Measurements from ENCODE around the gene ZNF577. TPM values are rescaled to one million over a fixed set of nuclear protein-coding genes. Genes with fewer than 3 reads are reported as not detected.

Gene ZNF577
- total RNA-seq (ENCODE audit: low replicate concordance), result 7.1 and 8.7 TPM in 2 replicates

DNA sequence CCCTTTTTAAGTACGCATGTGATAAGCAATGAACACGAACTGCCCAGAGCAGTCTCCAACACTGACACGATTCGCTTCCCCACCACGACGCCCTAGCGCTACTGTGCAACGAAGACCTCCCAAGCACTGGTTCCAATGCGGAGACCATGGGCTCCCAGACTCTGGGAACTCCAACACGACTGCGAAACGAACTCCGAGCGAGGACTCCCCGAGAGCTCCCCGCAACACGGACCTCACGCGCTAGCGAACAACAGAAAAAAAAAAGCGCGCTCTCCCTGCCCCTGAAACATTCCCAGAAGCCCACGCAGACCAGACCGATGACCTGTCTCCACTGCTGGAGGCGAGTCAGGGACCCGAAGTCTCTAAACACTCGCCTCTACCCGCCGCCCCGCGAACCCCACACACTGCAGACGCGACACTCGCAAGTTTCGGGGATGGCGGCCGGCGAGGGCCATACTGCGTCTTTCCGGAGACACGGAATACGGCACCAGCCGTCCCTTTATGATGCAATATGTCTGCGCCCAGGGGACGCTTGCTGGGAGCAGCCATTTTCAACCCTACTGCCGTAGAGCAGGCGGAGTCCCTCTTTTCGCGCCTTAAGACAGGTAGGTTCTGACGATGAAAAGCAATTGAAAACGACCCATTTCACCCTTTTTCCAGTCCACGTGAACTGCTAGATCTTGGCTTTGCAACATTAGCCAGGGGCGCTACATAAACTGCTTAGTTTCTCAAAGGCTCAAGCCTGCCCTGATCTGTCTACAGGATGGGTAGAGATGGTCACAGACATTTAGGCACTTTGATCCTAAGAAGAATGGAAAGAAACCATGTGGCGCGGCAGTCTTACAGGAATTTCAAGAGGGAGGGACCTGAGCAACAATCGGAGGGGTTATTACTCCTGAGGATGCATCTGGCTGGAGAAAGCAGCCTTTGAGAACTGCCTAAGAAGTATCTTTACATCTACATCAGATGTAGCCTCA, at the start of gene ZNF577:
ZNF577 (minus strand) TSS at position 430 of the 977 bp plus-strand sequence. CDS start 7,569 bp downstream, outside the sequence.

DNA sequence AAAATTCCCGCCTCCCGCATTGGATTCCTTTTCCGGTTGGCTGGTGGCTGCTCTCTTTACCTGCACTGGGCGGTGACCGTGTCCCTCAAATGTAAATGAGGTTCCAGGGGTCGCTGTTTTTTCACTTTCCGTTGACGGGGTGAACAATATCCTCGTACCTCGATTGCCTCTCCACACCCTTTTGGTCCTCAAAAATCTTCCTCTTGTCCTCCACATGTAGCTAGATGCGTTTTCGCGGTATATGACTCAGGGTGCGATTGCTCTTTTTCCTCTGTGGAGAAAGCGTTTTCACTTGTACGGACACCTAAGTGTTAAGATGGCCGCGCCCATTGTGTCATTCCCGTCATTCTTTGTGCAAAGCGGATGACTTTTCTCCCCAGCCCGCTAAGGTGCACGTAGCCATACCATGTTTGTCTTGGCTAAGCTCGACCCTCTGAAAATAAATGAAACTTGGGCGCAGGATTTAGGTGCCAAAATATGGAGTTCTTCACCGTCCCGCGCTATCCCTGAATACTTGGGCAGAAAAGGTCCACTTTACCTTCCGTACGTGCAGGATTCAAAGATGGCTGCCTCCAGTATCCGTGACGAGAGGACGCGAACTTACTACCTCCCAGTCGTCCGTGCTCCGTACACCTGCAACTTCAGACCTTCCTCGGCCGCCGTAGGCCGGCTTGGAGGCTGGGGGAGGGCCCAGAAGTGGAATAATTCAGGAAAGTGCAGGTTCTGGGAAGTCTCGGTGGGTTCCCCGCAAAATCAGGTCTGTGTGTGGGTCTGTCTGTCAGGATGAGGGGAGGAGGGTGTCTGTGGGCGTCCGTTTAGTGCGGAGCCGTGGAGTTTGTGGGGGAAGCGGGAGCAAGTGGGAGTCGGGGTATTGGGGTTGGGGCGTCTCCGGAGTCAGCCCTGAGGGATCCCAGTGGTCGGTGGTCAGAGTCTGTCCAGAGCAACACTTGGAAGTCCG, 39.3 kb upstream of the ZNF577 start, which contains the start of gene ZNF613:
ZNF613 (plus strand) TSS at position 689 of the 958 bp plus-strand sequence. CDS start 8,749 bp downstream, outside the sequence.

DNA sequence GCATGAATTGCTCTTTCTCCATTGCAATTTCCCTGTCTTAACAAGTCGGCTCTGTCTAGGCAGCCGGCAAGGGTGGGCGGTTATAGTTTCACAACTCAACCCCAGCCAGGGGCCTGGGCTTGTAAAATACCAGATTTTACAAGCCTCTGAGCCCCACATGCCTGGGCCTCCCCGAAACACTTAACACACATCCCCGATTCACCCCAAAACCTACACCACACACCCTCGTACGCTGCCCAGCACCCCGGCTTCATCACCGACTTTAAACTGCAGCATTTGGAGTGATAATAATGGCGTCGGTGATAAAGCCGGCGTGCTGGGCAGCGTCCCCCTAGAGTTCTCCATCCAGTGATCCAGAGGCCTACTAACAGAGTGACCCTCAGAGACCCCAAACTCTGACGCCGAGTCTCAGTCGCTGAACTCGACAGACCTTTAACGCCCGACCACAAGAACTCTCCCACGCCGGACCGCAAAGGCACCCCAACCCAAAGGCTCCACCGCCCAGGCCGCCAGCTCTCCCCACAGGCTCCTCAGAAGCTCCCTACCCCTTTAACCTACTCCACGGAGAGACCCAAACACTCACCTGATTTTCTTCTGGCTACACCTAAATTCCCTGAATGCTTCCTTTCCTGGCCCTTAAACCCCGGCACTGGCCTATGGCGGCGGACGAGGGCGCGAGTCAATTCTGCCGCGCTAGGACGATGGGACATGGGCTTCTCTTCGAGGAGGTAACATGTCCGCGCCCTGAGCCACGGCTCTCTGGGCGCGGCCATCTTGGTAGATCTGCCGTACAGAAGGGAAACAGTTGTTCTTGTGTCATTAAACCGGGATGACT, 16.8 kb upstream of the ZNF577 start, which contains the start of gene ZNF649:
ZNF649 (minus strand) TSS at position 687 of the 835 bp plus-strand sequence. CDS start 4,910 bp downstream, outside the sequence.

Other genes with a start within 250 kb of the ZNF577 start
- gene SIGLEC14, start 241.1 kb downstream of the ZNF577 start, total RNA-seq (ENCODE audit: low replicate concordance), result not detected in 2 replicates
- gene SPACA6, start 194.6 kb downstream of the ZNF577 start, total RNA-seq (ENCODE audit: low replicate concordance), result 8.5 and 12.8 TPM in 2 replicates
- gene HAS1, start 164.0 kb downstream of the ZNF577 start, total RNA-seq (ENCODE audit: low replicate concordance), result 0.08 and 0.23 TPM in 2 replicates
- 0.47 TPM in 1 of 2 replicates, not detected in the other for gene FPR1, start 136.1 kb downstream of the ZNF577 start, total RNA-seq (ENCODE audit: low replicate concordance)
- gene FPR2, start 126.8 kb downstream of the ZNF577 start, total RNA-seq (ENCODE audit: low replicate concordance), result not detected in 2 replicates
- 0.23 TPM in 1 of 2 replicates, not detected in the other for gene FPR3, start 92.8 kb downstream of the ZNF577 start, total RNA-seq (ENCODE audit: low replicate concordance)
- 4.9 and 8.1 TPM in 2 replicates for gene ZNF649, start 17.1 kb upstream of the ZNF577 start, total RNA-seq (ENCODE audit: low replicate concordance)
- gene ZNF613, start 39.5 kb upstream of the ZNF577 start, total RNA-seq (ENCODE audit: low replicate concordance), result 5.6 and 8.1 TPM in 2 replicates
- 8.0 and 14.3 TPM in 2 replicates for gene ZNF350, start 98.9 kb upstream of the ZNF577 start, total RNA-seq (ENCODE audit: low replicate concordance)
- gene ZNF615, start 120.3 kb upstream of the ZNF577 start, total RNA-seq (ENCODE audit: low replicate concordance), result 10.7 and 17.6 TPM in 2 replicates
- gene ZNF614, start 140.4 kb upstream of the ZNF577 start, total RNA-seq (ENCODE audit: low replicate concordance), result 6.8 and 10.9 TPM in 2 replicates
- 6.1 and 9.5 TPM in 2 replicates for gene ZNF432, start 160.9 kb upstream of the ZNF577 start, total RNA-seq (ENCODE audit: low replicate concordance)
- 16.1 and 25.4 TPM in 2 replicates for gene ZNF841, start 207.8 kb upstream of the ZNF577 start, total RNA-seq (ENCODE audit: low replicate concordance)